ENCODE measurements around the gene DYRK2. TPM values are rescaled to one million over a fixed set of nuclear protein-coding genes. Genes with fewer than 3 reads are reported as not detected.

DYRK2 gene
- total and polyA plus RNA-seq, 2 experiments from 2014 or later = 7.1 to 34.1 TPM

DNA sequence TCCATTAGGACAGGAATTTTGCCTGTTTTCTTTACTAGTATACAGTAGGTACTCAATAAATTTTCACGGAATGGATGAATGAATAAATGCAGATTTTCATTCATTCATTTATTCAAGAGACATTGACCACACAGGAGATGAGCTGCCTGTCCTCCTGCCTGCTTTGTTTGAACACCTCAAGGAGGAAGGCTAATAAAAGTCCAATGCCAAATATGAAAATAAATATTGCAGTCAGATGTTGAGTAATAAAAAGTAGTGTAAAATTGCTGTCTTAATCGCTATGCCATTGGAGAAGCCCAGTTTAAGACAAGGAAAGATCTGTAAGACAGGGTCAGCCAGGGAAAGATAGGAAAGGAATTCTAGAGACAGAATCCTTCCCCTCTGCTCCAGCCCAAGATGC, 47.4 kb downstream of the DYRK2 start (continued):
- TF ChIP-seq, protein P1, sequence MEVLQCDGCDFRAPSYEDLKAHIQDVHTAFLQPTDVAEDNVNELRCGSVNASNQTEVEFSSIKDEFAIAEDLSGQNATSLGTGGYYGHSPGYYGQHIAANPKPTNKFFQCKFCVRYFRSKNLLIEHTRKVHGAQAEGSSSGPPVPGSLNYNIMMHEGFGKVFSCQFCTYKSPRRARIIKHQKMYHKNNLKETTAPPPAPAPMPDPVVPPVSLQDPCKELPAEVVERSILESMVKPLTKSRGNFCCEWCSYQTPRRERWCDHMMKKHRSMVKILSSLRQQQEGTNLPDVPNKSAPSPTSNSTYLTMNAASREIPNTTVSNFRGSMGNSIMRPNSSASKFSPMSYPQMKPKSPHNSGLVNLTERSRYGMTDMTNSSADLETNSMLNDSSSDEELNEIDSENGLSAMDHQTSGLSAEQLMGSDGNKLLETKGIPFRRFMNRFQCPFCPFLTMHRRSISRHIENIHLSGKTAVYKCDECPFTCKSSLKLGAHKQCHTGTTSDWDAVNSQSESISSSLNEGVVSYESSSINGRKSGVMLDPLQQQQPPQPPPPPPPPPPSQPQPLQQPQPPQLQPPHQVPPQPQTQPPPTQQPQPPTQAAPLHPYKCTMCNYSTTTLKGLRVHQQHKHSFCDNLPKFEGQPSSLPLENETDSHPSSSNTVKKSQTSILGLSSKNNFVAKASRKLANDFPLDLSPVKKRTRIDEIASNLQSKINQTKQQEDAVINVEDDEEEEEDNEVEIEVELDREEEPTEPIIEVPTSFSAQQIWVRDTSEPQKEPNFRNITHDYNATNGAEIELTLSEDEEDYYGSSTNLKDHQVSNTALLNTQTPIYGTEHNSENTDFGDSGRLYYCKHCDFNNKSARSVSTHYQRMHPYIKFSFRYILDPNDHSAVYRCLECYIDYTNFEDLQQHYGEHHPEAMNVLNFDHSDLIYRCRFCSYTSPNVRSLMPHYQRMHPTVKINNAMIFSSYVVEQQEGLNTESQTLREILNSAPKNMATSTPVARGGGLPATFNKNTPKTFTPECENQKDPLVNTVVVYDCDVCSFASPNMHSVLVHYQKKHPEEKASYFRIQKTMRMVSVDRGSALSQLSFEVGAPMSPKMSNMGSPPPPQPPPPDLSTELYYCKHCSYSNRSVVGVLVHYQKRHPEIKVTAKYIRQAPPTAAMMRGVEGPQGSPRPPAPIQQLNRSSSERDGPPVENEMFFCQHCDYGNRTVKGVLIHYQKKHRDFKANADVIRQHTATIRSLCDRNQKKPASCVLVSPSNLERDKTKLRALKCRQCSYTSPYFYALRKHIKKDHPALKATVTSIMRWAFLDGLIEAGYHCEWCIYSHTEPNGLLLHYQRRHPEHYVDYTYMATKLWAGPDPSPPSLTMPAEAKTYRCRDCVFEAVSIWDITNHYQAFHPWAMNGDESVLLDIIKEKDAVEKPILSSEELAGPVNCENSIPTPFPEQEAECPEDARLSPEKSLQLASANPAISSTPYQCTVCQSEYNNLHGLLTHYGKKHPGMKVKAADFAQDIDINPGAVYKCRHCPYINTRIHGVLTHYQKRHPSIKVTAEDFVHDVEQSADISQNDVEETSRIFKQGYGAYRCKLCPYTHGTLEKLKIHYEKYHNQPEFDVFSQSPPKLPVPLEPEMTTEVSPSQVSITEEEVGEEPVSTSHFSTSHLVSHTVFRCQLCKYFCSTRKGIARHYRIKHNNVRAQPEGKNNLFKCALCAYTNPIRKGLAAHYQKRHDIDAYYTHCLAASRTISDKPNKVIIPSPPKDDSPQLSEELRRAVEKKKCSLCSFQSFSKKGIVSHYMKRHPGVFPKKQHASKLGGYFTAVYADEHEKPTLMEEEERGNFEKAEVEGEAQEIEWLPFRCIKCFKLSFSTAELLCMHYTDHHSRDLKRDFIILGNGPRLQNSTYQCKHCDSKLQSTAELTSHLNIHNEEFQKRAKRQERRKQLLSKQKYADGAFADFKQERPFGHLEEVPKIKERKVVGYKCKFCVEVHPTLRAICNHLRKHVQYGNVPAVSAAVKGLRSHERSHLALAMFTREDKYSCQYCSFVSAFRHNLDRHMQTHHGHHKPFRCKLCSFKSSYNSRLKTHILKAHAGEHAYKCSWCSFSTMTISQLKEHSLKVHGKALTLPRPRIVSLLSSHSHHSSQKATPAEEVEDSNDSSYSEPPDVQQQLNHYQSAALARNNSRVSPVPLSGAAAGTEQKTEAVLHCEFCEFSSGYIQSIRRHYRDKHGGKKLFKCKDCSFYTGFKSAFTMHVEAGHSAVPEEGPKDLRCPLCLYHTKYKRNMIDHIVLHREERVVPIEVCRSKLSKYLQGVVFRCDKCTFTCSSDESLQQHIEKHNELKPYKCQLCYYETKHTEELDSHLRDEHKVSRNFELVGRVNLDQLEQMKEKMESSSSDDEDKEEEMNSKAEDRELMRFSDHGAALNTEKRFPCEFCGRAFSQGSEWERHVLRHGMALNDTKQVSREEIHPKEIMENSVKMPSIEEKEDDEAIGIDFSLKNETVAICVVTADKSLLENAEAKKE (CRISPR knock-in tag; IDR thresholded peaks at IDR 0.05) = no peak

DNA sequence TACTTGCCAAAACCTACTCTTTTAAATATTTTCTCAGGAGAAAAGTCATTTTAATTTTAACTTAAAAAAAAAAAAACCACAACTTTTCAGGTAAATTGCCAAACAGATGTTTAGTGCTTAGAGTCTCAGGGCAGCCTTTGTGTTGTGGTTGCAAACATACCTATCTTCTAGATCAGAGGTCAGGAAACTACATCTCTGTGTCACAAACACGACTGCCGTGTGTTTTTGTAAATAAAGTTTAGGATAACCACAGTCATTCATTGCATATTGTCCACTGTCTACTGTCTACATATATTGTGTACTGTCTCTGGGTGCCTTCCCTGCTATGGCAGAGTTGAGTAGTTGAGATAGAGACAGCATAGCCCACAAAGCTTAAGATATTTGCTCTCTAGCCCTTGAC, 48.9 kb downstream of the DYRK2 start:
- DNase-seq (ENCODE audit: low spot score) = no peak
- H3K9me3 Mint-ChIP-seq = no peaks in the 10 kb centered on the region

More for the DNA sequence above, 48.9 kb downstream of the DYRK2 start:
- ATAC-seq = no peak
- H3K27me3 Mint-ChIP-seq (ENCODE audit: insufficient read depth, low read depth, poor library complexity) = no peaks in the 10 kb centered on the region
- Histone ChIP-seq H4K20me1 (replicated peaks; ENCODE audit: insufficient read depth) (no peaks in the 10 kb centered on the region), H3K4me3 (no peak overlapping the region), H3K4me1 (ENCODE audit: insufficient read depth) (no peaks in the 10 kb centered on the region; the same call in 1 of the 2 replicates), H3F3A (replicated peaks; ENCODE audit: low read depth) (no peaks in the 10 kb centered on the region), H3K4me2 (no peak overlapping the region), H2AFZ (no peak overlapping the region), H3K27ac (ENCODE audit: low read depth) (no peak overlapping the region), H3K79me2 (replicated peaks; ENCODE audit: insufficient read depth) (no peaks in the 10 kb centered on the region), H3K36me3 (ENCODE audit: insufficient read depth) (no peaks in the 10 kb centered on the region), H3K9me2 (ENCODE audit: insufficient read depth) (no peaks in the 10 kb centered on the region), H3K27me3 (ENCODE audit: insufficient read depth) (no peaks in the 10 kb centered on the region)
- H3K36me3 Mint-ChIP-seq (ENCODE audit: low read depth) = no peaks in the 10 kb centered on the region
- no peak overlapping the region for H3K27ac Mint-ChIP-seq
- H3K4me1 Mint-ChIP-seq = peaks cover 2% of the 10 kb centered on the region; the same call in 2 of the 3 replicates
- H3K4me3 Mint-ChIP-seq = no peak overlapping the region
- no peak for TF ChIP-seq ZNF114 (CRISPR knock-in tag; IDR thresholded peaks at IDR 0.05)
- TF ChIP-seq, protein P2, sequence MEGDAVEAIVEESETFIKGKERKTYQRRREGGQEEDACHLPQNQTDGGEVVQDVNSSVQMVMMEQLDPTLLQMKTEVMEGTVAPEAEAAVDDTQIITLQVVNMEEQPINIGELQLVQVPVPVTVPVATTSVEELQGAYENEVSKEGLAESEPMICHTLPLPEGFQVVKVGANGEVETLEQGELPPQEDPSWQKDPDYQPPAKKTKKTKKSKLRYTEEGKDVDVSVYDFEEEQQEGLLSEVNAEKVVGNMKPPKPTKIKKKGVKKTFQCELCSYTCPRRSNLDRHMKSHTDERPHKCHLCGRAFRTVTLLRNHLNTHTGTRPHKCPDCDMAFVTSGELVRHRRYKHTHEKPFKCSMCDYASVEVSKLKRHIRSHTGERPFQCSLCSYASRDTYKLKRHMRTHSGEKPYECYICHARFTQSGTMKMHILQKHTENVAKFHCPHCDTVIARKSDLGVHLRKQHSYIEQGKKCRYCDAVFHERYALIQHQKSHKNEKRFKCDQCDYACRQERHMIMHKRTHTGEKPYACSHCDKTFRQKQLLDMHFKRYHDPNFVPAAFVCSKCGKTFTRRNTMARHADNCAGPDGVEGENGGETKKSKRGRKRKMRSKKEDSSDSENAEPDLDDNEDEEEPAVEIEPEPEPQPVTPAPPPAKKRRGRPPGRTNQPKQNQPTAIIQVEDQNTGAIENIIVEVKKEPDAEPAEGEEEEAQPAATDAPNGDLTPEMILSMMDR (conservative IDR thresholded peaks at IDR 0.05; ENCODE audit: low read depth in 2 of 2) = no peak
- no peak for TF ChIP-seq CREB1 (CRISPR knock-in tag; IDR thresholded peaks at IDR 0.05; ENCODE audit: low read depth)
- no peak for TF ChIP-seq ZNF331 (CRISPR knock-in tag; IDR thresholded peaks at IDR 0.05; ENCODE audit: low read depth)

All from GM23338 (cell line).